Islet of Langerhans (tissue), 1 donor: ENCODE measurements around the gene MMP7.

ENCODE experiments used
- FAIRE-seq: peaks from one replicate; lab custom pipeline; 2011; peaks lifted over from hg19 to GRCh38; lab: Jason Lieb, UNC

Gene MMP7

GRCh38 chr11:102494216-102494615, 36.3 kb downstream of the MMP7 start:
- no peak for FAIRE-seq

GRCh38 chr11:102493524-102493923, 37.0 kb downstream of the MMP7 start:
- no peak for FAIRE-seq

GRCh38 chr11:102491969-102492368, 38.6 kb downstream of the MMP7 start:
- no peak for FAIRE-seq

GRCh38 chr11:102489186-102490145, 41.1 kb downstream of the MMP7 start:
- FAIRE-seq, result no peak

- FAIRE-seq, result no peak
These were observed 42.3 kb downstream of the MMP7 start for GRCh38 chr11:102488208-102488607.

GRCh38 chr11:102487214-102487613, 43.3 kb downstream of the MMP7 start:
- no peak for FAIRE-seq

GRCh38 chr11:102486584-102486983, 44.0 kb downstream of the MMP7 start:
- FAIRE-seq, result no peak

GRCh38 chr11:102485095-102485722, 45.3 kb downstream of the MMP7 start:
- peak; percentile 99 for FAIRE-seq

GRCh38 chr11:102482433-102482832, 48.1 kb downstream of the MMP7 start:
- FAIRE-seq, result no peak

GRCh38 chr11:102479733-102480132, 50.8 kb downstream of the MMP7 start:
- FAIRE-seq, result no peak

- peak; percentile 9 for FAIRE-seq
These were observed 51.8 kb downstream of the MMP7 start for GRCh38 chr11:102478673-102479299.

- no peak for FAIRE-seq
These were observed 53.7 kb downstream of the MMP7 start for GRCh38 chr11:102476812-102477211.

- FAIRE-seq, result no peak
These were observed 54.5 kb downstream of the MMP7 start for GRCh38 chr11:102476069-102476468.

- FAIRE-seq, result no peak
These were observed 57.0 kb downstream of the MMP7 start for GRCh38 chr11:102473543-102473942.

- no peak for FAIRE-seq
These were observed 58.4 kb downstream of the MMP7 start for GRCh38 chr11:102472127-102472526.

- FAIRE-seq, result no peak
These were observed 59.1 kb downstream of the MMP7 start for GRCh38 chr11:102471474-102471873.
